HG02798 (cell line): ENCODE results near the gene ASB13.

Experiments used
- ATAC-seq: cut with Tn5 transposase; IDR thresholded peaks from one replicate; pipeline ENCODE4 v1.9.1; 2021; ENCODE audit warnings: mild to moderate bottlenecking; ENCODE audit not compliant: unreplicated experiment, poor library complexity

ASB13 gene

DNA sequence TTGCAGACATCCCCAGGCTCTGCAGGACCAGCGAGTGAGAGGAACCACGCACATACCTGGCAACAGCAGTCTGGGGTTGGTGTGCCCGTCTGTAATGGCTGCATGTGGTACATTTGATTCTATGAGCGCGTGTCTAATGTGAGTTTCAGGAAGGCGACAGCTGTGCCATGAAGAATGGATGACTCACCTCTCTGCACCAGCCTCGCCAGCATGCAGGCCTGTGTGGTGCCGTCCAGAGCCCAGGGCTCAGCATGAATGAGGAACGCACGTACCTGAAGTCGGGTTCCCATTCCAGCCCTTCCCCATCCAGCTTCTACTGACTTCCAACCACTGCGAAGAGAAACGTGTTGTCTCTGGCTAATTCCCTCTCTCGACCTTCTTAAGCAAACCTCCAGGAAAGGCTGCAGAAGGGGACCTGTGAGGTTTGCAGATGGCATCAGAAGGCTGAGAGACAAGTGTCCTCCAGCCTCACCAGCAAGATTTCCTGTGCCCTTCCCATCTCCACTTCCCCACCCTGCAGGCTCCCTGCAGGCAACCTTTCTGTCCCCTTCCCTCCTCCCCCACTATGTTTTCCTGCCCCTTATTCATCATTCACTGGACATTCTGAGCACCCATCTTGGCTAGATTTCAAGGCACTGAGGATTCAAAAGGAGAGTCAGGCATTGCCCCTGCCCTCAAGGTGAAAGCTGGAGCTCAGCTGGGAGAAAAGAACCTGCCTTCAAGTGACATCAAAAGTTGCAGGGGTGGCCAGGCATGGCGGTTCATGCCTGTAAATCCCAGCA, 54.3 kb downstream of the ASB13 start:
- no peak for ATAC-seq

DNA sequence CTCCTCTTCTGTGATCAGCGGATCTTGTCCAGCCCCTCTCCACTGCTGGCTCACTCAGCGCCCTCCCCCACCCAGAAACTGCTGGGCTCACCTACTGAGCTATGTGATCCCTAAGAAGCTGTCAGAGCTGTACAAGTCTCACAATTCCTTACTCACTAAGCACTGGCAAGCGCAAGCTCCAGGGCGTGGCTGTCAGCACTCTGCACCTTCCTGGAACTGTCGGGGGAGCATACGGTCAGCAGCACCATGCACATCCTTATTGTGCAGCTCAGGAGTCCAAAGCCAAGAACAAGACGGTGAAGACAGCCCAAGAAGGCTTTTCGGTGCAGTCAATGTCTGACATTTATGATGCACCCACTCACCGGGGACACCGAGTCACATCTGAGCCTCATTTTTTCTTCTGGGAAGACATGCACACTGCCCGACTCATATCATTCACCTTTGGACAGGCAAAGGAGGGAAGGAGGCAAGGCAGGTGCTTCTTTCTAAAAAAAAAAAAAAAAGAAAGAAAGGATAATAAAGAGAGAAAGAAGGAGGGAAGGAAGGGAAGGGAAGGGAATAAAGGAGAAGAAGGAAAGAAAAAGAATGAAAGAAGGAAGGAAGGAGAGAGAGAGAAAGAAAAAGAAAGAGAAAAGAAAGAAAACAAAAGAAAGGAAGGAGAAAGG, 56.3 kb downstream of the ASB13 start:
- ATAC-seq, result no peak

DNA sequence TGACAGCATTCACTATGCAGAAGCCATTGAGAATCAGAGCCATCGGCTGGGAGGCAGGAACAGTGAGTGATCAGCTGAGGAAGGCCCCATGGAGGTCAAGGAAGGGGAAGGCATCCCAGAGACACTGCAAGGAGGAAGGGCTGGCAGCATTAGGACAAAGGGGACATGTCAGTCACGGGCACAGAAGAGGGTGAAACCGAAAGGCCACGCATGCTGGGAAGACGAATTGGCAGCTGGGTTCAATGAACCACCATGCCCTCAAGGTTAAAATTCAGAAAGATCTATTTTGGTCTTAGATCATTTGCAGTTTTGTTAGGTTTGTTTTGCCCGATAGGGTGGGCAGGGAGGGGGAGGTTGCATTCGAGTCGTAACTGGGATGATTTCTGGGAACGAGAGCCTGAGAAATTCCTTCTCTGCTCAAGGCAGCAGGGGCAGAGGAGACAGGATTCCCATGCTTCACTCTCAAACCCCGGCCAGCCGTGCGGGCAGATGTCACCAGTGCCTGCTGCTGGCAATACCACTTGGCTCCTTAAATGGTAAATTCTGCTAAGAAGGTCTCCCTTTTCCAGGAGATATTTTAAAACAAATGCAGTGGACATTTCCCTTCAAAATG, 57.7 kb downstream of the ASB13 start:
- ATAC-seq, result no peak

DNA sequence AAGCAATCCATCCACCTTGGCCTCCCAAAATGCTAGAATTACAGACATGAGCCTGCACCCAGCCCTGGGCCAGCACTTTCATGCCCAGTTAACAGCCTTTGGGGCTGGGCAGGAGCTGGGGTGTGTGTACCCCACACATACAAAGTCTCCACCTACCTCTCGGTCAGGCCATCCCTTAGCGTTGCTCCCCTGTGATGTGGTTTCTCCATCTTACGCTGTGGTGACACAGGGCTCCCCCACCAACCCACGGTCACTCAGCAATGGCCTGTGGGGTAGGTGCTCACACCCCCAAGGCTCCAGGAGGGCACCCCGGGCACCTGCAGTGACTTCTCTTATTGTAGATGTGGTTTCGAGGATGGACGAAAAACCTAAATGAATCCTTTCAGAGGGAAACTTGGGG, 58.8 kb downstream of the ASB13 start:
- no peak for ATAC-seq

DNA sequence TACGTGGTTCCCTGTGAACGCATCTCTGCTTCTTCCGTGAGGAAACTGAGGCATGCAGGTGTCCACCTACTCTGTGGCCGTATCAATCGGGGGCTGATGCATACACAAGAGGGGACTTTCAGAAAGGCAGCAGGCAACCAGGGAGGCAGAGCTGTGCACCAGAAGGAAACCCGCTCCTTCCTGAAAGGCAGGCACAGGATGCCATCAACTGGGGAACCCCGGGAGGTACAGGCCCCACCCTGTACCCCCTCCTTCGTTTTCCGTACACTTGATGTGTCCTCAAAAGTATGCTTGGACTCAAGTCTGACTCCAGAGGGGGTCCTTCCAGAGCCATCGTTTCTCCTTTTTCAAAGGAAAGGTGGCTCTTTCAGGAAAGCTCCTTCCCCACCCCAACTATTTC, 59.5 kb downstream of the ASB13 start:
- ATAC-seq, result no peak

DNA sequence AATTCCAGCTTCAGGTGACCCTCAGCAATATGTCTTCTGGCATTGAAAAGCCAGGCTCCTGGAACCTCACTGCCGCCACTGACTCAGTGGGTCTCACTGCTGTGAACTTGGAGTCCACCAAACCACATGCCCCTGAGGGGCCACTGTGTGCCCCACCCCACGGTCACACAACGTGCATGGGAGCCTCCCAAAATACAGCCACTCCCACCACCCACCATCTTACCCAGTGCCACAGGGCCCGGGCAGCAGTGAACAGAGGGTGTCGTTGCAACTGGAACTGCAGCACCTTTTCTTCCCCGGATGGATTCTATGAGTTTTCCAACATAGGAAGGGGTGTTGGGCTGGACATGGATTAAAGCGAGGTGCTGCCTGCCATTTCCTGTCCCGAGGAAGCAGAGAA, 60.1 kb downstream of the ASB13 start:
- no peak for ATAC-seq

DNA sequence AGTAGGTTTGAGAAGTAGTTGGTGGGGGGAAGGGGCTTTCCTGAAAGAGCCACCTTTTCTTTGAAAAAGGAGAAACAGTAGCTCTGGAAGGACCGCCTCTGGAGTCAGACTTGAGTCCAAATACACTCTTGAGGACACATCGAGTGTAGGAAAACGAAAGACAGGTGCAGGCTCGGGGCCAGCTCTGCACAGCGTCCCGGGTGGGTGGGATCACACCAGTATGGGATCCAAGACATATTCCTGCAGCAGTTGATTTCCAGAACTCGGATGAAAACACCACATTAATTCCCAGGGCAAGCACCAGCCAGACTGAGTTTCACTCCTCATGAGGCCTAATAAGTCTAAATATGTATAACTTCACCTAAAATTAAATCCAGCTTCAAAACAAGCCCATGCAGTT, 61.4 kb downstream of the ASB13 start:
- ATAC-seq, result no peak

DNA sequence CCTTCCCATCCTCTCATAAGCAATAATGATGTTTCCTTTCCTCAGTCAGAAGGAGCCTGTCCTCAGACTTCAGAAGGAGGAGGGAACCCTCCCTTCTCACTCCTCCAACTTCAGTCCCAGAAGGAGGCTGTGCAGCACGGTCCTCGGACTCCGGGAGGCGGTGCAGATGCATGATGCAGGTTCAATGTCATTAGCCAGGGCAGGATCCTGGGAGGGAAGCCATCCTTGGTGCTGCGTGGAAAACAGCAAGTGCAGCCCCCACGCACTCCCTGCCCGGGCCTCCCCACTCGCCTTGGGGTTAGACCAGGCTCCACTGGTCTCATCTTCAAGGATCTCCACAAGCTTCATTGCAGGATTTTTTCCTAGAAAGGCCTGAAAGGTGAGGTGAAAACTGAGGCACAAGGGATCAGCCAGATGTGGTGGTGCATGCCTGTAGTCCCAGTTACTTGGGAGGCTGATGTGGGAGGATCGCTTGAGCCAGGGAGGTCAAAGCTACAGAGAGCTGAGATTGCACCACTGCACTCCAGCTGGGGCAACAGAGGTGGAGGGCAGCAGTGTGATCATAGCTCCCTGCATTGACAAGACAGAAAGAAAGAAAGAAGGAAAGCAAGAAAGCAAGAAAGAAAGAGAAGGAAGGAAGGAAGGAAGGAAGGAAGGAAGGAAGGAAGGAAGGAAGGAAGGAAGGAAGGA, 62.0 kb downstream of the ASB13 start:
- ATAC-seq, result no peak

DNA sequence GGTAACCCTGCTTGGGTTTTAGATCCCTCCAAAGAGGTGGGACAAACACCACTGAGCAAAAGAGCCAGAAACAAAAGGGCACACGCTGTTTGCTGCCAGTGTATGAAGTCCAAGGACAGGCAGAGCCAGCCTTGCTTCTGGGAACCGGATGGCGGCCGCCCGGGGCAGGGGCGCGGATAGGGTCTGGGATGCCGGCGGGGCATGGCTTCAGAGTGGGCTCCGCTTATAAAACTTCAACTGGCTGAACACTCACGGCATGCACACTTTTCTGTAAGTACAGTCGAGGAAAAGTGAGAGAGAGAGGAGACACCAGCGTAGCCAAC, 62.6 kb downstream of the ASB13 start:
- ATAC-seq, result no peak

DNA sequence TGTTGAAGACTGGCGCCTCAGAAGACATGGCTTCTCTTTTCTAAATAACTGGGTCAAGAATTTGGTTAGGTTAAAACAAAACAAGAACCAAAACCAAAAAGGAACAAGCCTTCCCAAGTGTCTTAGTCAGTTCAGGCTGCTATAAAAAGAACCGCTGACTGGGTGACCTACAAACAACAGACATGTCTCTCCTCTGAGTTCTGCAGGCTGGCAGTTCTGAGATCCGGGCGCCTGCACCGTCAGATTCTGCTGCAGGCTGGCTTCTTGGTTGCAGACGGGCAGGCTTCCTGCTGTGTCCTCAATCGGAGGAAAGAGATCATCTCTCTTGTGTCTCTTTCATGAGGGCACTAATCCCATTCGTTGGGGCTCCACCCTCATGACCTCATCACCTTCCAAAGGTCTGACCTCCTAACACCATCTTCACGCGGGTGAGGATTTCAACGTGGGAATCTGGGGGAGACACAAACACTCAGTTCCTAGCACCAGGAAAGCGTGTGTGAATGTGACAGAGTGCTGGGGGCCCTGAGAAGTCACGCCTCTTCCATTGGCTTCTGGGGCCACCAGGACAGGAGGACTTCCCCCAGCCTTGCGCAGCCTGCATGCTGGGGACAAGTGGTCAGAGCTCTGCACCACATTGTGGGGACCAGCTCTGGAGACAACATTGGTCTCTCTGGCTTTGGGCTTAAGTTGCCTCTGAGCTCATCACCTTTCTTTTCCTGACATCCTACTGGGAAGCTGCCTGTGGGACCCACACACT, 63.1 kb downstream of the ASB13 start:
- no peak for ATAC-seq

DNA sequence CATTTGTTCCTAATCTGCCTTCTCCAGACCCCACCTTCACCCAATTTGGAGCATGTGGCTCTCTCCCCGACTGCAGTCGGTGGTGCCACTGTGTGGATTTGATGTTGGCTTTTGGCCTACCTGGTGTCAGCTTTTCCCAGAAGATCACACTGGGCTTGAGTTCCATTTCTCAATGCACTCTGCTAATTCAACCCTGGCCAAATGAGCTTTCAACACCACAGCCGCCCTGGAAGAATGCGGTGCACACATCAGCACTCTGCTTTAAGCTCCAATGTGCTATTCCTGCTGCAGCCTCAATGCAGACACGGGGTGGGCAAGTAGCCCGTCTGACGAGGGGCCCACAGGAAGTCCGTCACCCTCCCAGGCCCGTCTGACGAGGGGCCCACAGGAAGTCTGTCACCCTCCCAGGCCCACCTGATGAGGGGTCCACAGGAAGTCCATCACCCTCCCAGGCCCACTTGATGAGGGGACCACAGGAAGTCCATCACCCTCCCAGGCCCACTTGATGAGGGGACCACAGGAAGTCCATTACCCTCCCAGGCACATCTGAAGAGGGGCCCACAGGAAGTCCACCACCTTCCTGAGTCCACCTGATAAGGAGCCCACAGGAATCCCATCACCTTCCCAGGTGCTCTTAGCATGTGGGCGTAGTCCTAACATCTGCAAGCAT, 64.4 kb downstream of the ASB13 start:
- ATAC-seq, result no peak

DNA sequence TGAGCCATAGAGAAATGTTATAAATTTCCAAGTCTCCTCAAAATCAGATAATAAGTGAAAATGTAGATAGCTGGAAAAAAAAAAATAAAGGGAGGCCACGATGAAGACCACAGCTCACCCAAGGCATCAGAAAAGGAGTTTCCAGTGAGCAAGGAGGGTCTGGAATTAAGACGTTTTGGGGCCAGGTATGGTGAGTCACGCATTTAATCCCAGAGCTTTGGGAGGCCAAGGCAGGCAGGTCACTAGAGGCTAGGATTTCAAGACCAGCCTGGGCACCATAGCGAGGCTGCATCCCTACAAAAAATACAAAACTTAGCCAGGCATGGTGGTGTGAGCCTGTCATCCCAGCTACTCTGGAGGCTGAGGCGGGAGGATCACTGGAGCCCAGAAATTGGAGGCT, 65.5 kb downstream of the ASB13 start:
- ATAC-seq, result no peak

DNA sequence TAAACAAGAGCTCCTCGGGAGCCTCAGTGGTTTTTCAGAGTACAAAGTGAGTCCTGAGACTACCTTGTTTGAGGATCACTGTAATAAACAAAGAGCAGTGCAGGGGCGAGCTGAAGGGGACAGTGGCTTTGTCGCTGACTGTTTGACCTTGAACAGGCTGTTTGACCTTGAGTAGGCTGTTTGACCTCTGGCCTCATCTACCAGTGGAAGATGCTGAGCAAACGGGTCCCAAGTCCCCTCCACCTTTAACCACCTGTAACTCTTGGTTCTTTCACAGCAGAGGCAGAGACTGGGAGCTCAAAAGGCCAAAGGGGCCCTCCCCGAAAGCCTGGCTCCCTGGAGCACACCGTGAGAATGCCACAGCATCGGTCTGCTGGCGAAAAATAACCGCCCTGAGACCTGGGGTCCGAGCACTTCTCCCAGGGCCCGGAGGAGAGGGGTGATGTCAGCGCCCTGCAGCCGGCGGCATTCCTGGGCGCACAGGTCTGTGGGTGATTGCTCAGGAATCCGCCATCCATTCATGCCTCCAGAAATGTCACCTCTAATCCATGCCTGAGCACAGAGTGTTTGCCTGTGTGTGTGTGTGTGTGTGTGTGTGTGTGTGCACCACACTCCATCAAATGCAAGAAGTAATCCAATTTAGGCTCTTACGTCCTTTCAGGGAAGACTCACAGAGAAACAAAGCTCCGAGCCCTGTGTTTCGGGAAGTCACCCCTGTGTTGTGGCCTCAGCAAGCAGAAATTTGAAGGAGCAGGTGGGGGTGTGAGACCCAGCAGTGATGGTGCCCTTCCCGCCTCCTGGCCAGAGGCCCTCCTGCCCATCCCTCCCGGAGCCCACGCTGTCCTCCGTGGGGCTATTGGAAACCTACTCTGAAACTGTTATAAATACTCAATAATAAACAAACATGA, 66.5 kb downstream of the ASB13 start:
- no peak for ATAC-seq

DNA sequence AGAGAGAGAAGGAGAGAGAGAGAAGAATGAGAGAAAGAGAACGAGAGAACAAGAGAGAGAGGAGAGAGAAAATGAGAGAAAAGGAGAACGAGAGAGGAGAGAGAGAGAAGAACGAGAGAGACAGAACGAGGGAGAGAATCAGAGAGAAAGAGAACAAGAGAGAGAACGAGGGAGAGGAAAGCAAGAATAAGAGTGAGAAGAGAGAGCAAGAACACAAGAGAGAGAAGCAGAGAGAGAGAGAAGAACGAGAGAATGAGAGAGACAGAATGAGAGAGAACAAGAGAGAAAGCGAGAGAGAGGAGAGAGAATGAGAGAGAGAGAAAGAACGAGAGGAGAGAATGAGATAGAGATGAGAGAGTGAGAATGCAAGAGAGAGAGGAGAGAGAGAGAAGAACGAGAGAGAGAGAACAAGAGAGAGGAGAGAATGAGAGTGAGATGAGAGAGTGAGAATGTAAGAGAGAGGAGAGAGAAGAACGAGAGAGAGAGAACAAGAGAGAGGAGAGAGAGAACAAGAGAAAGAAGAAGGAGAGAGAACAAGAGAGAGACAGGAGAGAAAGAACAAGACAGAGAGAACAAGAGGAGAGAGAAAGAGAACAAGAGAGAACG, 68.2 kb downstream of the ASB13 start:
- no peak for ATAC-seq

DNA sequence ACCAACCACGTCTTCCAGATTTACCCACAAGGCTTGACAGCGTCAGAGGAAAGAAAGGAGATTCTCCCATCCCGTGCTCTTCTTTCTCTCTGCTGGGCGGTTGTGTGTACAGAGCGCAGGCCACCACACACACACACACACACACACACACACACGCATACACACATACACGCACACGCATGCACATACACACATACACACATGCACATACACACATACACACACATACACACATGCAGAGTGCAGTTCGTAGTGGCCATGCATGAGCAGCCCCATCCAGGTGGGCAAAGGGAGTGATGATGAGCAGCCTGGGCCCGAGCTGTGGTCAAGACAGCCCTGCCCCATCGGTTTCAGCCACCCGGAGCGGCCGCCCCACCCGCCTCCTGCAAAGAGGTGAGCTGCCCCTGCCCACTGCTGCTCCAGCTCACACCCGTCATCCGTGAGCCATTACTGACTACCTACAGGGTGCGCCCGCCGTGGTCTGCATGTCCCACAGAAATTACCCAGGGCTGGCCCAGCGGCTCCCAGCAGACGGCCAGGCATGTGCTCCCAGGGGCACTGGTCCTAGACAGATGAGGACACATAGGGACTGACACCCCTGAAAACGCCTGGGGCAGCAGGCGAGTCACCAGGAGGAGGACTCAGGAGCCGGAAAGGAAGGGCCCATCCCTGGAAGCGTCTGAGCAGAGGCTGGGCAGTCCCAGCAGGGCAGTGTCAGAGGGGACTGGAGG, 69.6 kb downstream of the ASB13 start:
- no peak for ATAC-seq

DNA sequence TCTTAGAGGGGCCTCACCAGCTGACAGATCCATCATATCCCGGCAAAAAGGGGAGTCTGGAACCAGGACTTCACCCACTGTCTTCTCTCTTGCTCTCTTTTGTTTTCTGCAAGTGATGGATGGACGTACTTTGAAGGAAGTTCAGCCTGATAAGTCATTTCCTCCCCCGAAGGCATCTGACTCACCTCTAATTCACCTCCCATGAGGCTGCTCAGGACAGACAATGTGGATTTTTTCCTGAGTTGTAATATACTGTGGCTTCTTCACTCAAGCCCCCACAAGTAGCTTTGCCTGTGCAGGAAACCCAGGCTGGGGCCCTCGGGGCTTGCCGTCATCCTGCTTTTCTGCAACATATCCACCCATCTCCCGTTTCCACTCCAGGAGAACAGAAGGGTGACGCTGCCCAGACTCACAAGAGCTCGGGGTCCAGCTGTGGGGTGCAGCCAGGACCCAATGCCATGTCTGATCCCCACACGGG, 70.4 kb downstream of the ASB13 start:
- ATAC-seq, result no peak

DNA sequence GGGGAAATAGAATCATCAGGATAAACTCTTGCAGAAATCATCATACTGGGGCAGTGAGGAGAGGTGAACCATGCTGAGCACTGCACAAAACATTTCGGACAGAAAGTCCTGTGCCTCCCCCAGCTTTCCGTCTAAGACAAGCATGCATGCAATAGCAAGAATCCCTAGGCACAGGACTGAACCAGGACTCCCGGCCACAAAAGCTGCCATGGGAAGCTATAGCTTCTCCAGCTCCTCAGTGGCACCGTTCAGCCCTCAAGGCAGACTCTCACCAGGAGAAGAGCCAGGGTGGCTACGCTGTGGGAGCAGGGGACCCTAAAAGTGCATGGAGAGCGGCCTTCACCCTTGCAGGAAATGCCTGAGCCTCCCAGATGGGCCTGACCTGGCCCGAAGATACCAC, 70.8 kb downstream of the ASB13 start:
- ATAC-seq, result no peak

DNA sequence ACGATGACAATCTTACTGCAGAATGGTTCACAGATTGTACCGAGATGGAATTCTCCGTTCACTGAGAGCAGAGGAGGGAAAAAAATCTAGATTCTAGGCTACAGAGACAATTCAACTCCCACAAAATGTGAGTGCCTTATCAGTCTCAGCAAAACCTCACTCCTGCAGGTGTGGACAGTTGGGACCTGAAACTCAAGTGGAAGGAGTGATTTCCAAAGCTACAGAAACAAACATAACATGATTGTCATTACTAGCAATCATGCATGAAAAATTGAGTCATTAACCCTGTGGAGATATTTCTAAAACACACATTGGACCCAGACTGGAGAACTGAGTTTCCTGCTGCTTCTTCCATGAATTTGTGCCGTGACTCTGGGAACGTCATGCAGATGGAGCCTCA, 71.3 kb downstream of the ASB13 start:
- ATAC-seq, result no peak
